ENCODE data around the gene CDC5L. TPM values are rescaled to one million over a fixed set of nuclear protein-coding genes. Genes with fewer than 3 reads are reported as not detected.

CDC5L gene
- 10 to 100 TPM; 18.0 to 18.9 TPM for total RNA-seq

GRCh38 chr6:44387346-44388134, at the start of gene CDC5L:
Gene CDC5L (plus strand): TSS chr6:44387706. CDS start chr6:44387824, 118 bp downstream.
- Histone ChIP-seq H3K36me3 (no peaks in the 10 kb centered on the region), H3K4me3 (peak within 1 kb of the TSS; percentile 83 to 91), H3K27ac (peak within 1 kb of the TSS; percentile 95 to 96), H3K4me1 (replicated peaks) (no peaks in the 10 kb centered on the region), H3K27me3 (replicated peaks; ENCODE audit: insufficient read depth) (no peaks in the 10 kb centered on the region), H3K9me3 (no peaks in the 10 kb centered on the region)
- DNase-seq (ENCODE audit: low spot score), result peak; percentile 94
- WGBS, result under 1% methylated on average over 56 of the region's 56 CpGs
- TF ChIP-seq CTCF (IDR thresholded peaks at IDR 0.05) (peak in 2 of 4 experiments; percentile 10), POLR2A (IDR thresholded peaks at IDR 0.05) (peak; percentile 88), POLR2AphosphoS5 (IDR thresholded peaks at IDR 0.05) (peak; percentile 96)
- intact Hi-C loops (cut with DNase I), result no loop called here

- H3K36me3 ChIP-seq, result no peaks in the 10 kb centered on the region
- no peaks in the 10 kb centered on the region for H3K27me3 ChIP-seq (replicated peaks; ENCODE audit: insufficient read depth)
- H3K9me3 ChIP-seq, result no peaks in the 10 kb centered on the region
- peak overlapping the region; percentile 64 to 68 for H3K27ac ChIP-seq
- no peak for TF ChIP-seq POLR2A (IDR thresholded peaks at IDR 0.05)
- TF ChIP-seq CTCF (IDR thresholded peaks at IDR 0.05), result peak; percentile 38 to 72 (median 64)
- TF ChIP-seq POLR2AphosphoS5 (IDR thresholded peaks at IDR 0.05), result peak; percentile 27
- DNase-seq (ENCODE audit: low spot score), result peak; percentile 62
- peaks cover 7% of the 10 kb centered on the region for H3K4me1 ChIP-seq (replicated peaks)
- H3K4me3 ChIP-seq, result no peak overlapping the region
- intact Hi-C loops (cut with DNase I), result loop anchor here (2.0 to 10.0 kb wide), 3 partner anchors 70 to 241 kb away; no protein-coding TSS in a partner anchor
- WGBS, result 8% methylated on average over 11 of the region's 11 CpGs
Measured at GRCh38 chr6:44338228-44339122, 49.0 kb upstream of the CDC5L start.

GRCh38 chr6:44339301-44339700, 48.2 kb upstream of the CDC5L start:
- Histone ChIP-seq H3K27me3 (replicated peaks; ENCODE audit: insufficient read depth) (no peaks in the 10 kb centered on the region), H3K36me3 (no peaks in the 10 kb centered on the region), H3K4me1 (replicated peaks) (peaks cover 7% of the 10 kb centered on the region), H3K4me3 (no peak overlapping the region), H3K9me3 (no peaks in the 10 kb centered on the region), H3K27ac (peak overlapping the region; percentile 64 to 68)
- intact Hi-C loops (cut with DNase I), result loop anchor here (2.0 to 10.0 kb wide), 3 partner anchors 70 to 242 kb away; no protein-coding TSS in a partner anchor
- peak; percentile 58 for DNase-seq (ENCODE audit: low spot score)
- 53% methylated on average over 5 of the region's 5 CpGs for WGBS
- TF ChIP-seq POLR2AphosphoS5 (IDR thresholded peaks at IDR 0.05) (peak; percentile 59), POLR2A (IDR thresholded peaks at IDR 0.05) (no peak), CTCF (IDR thresholded peaks at IDR 0.05) (no peak)

- intact Hi-C loops (cut with DNase I), result loop anchor here (2.0 to 10.0 kb wide), 3 partner anchors 71 to 243 kb away; no protein-coding TSS in a partner anchor
- WGBS, result 68% methylated on average over 7 of the region's 7 CpGs
- Histone ChIP-seq H3K36me3 (no peaks in the 10 kb centered on the region), H3K27ac (peak overlapping the region; percentile 64 to 68), H3K27me3 (replicated peaks; ENCODE audit: insufficient read depth) (no peaks in the 10 kb centered on the region), H3K4me1 (replicated peaks) (peaks cover 7% of the 10 kb centered on the region), H3K4me3 (no peak overlapping the region), H3K9me3 (no peaks in the 10 kb centered on the region)
- no peak for DNase-seq (ENCODE audit: low spot score)
- no peak for TF ChIP-seq POLR2A (IDR thresholded peaks at IDR 0.05)
Measured at GRCh38 chr6:44339763-44340625, 47.5 kb upstream of the CDC5L start.

All from prostate gland (tissue), 2 donors.